PC-9 (cell line): Measurements from ENCODE around the gene ITGAE. TPM values are rescaled to one million over a fixed set of nuclear protein-coding genes. Genes with fewer than 3 reads are reported as not detected.

ENCODE experiments used
- BruUV-seq: library from RNA; stranded (reverse); fragments of 400-500 nt; replicated peaks from 2 replicates; lab custom pipeline; 2021; lab: Mats Ljungman, UMichigan
- CTCF ChIA-PET: fragments of 300-600 bp; sonication (Branson Sonifier 250); formaldehyde crosslinking; loops from one replicate; lab custom pipeline; 2022; ENCODE audit warnings: antibody characterized with exemption; lab: Charles Lee
- POLR2A ChIA-PET: fragments of 300-600 bp; sonication (Branson Sonifier 250); formaldehyde crosslinking; loops from one replicate; lab custom pipeline; 2022; ENCODE audit warnings: antibody characterized with exemption; ENCODE audit not compliant: unreplicated experiment; lab: Charles Lee
- DNase-seq, 2 experiments: peaks; one replicate each; pipeline versions ENCODE4 v3.0.0 to v3.0.0-alpha.2; 2015 to 2022; ENCODE audit warnings: mixed read lengths in 1 of 2
- H2AFZ ChIP-seq: fragments of 200-600 bp; sonication (generic); 2 replicates; pipeline ENCODE4 v1.8.1; 2017; ENCODE audit warnings: antibody characterized with exemption
- H3F3A ChIP-seq: fragments of 200-600 bp; sonication (generic); 2 replicates; pipeline ENCODE4 v1.8.1; 2017; ENCODE audit warnings: antibody characterized with exemption, mild to moderate bottlenecking, low read depth; ENCODE audit not compliant: insufficient read depth
- H3K27ac ChIP-seq: fragments of 200-600 bp; sonication (generic); 2 replicates; pipeline ENCODE4 v1.6.1; 2016; ENCODE audit warnings: mixed run types
- H3K27me3 ChIP-seq: fragments of 200-600 bp; sonication (generic); 2 replicates; pipeline ENCODE4 v1.6.1; 2016; ENCODE audit warnings: low read depth, mixed run types; ENCODE audit not compliant: insufficient read depth
- H3K36me3 ChIP-seq: fragments of 200-600 bp; sonication (generic); 2 replicates; pipeline ENCODE4 v1.6.1; 2016; ENCODE audit warnings: low read depth, mixed run types
- H3K4me1 ChIP-seq: fragments of 200-600 bp; sonication (generic); replicated peaks from 2 replicates; pipeline ENCODE4 v1.6.1; 2016; ENCODE audit warnings: mixed run types; ENCODE audit not compliant: insufficient read depth
- H3K4me2 ChIP-seq: fragments of 200-600 bp; sonication (generic); 2 replicates; pipeline ENCODE4 v1.6.1; 2017; ENCODE audit warnings: mixed run types
- H3K4me3 ChIP-seq: fragments of 200-600 bp; sonication (generic); 2 replicates; pipeline ENCODE4 v1.6.1; 2016; ENCODE audit warnings: mixed run types
- H3K79me2 ChIP-seq: fragments of 200-600 bp; sonication (generic); 2 replicates; pipeline ENCODE4 v1.6.1; 2017; ENCODE audit warnings: low read depth, mixed run types
- H3K9me2 ChIP-seq: fragments of 200-600 bp; sonication (generic); 2 replicates; pipeline ENCODE4 v1.8.1; 2017; ENCODE audit warnings: mild to moderate bottlenecking; ENCODE audit not compliant: insufficient read depth
- H3K9me3 ChIP-seq: fragments of 200-600 bp; sonication (generic); 2 replicates; pipeline ENCODE4 v1.8.1; 2016; ENCODE audit warnings: low read depth; ENCODE audit not compliant: insufficient read depth
- H4K20me1 ChIP-seq: fragments of 200-600 bp; sonication (generic); 2 replicates; pipeline ENCODE4 v1.8.1; 2017; ENCODE audit not compliant: insufficient read depth
- CTCF ChIP-seq: fragments of 200-600 bp; sonication (generic); conservative IDR thresholded peaks from 2 replicates; pipeline ENCODE4 v1.6.1; 2017; ENCODE audit warnings: mixed run types, antibody characterized with exemption, mild to moderate bottlenecking, moderate library complexity
- EZH2 ChIP-seq: fragments of 200-600 bp; sonication (generic); IDR thresholded peaks from 2 replicates; pipeline ENCODE4 v1.8.0; 2017; ENCODE audit warnings: antibody characterized with exemption, low read depth
- intact Hi-C: fragments of 100-400 bp; cut with micrococcal nuclease; formaldehyde crosslinking; loops from one replicate; pipeline ENCODE4 v1.10.0; 2022; ENCODE audit not compliant: unreplicated experiment
- total RNA-seq: library from RNA; stranded (reverse); gene quantifications from 2 replicates; pipeline ENCODE4 v1.2.3, GENCODE V29; 2021

Gene ITGAE
- total RNA-seq, 1 experiment from 2014 or later, result 52.8 TPM

- Histone ChIP-seq H4K20me1 (no peaks in the 10 kb centered on the region), H3K79me2 (no peaks in the 10 kb centered on the region), H3F3A (no peaks in the 10 kb centered on the region; the same call in 1 of the 2 replicates), H3K4me1 (no peaks in the 10 kb centered on the region), H3K36me3 (no peaks in the 10 kb centered on the region), H3K9me3 (no peaks in the 10 kb centered on the region), H2AFZ (no peak overlapping the region), H3K4me2 (no peak overlapping the region), H3K27me3 (no peaks in the 10 kb centered on the region), H3K27ac (no peak overlapping the region), H3K9me2 (no peaks in the 10 kb centered on the region), H3K4me3 (no peak overlapping the region)
- no peak for TF ChIP-seq EZH2
- TF ChIP-seq CTCF, result no peak
- ChIA-PET CTCF (no interaction called here), POLR2A (no interaction called here)
- no peak for DNase-seq
- BruUV-seq, result no TSS peak
- intact Hi-C loops, result no loop called here
Measured at GRCh38 chr17:3782751-3783150, 18.2 kb downstream of the ITGAE start.

GRCh38 chr17:3780986-3781385, 20.0 kb downstream of the ITGAE start:
- H4K20me1 ChIP-seq, result no peaks in the 10 kb centered on the region
- no peak for TF ChIP-seq EZH2
- no peak for TF ChIP-seq CTCF
- no peak for DNase-seq
- H3K36me3 ChIP-seq, result no peaks in the 10 kb centered on the region
- no peaks in the 10 kb centered on the region for H3K27me3 ChIP-seq
- no TSS peak for BruUV-seq
- no peaks in the 10 kb centered on the region for H3K9me3 ChIP-seq
- no peaks in the 10 kb centered on the region for H3K4me1 ChIP-seq
- intact Hi-C loops, result no loop called here
- H3K4me3 ChIP-seq, result no peak overlapping the region
- no peaks in the 10 kb centered on the region for H3K9me2 ChIP-seq
- no peaks in the 10 kb centered on the region; the same call in 1 of the 2 replicates for H3F3A ChIP-seq
- H3K4me2 ChIP-seq, result no peak overlapping the region
- POLR2A ChIA-PET, result no interaction called here
- no peaks in the 10 kb centered on the region for H3K79me2 ChIP-seq
- H3K27ac ChIP-seq, result no peak overlapping the region
- CTCF ChIA-PET, result interaction anchor here (0.5 kb wide), 1 partner anchor 15 kb away, joined by 5 read pairs; no protein-coding TSS in a partner anchor
- H2AFZ ChIP-seq, result no peak overlapping the region

GRCh38 chr17:3777366-3778120, 23.4 kb downstream of the ITGAE start:
- no peak for TF ChIP-seq EZH2
- TF ChIP-seq CTCF, result no peak

More at GRCh38 chr17:3777366-3778120, 23.4 kb downstream of the ITGAE start:
- no peaks in the 10 kb centered on the region for H3K9me3 ChIP-seq
- H4K20me1 ChIP-seq, result no peaks in the 10 kb centered on the region
- H3K79me2 ChIP-seq, result no peaks in the 10 kb centered on the region
- H3K36me3 ChIP-seq, result no peaks in the 10 kb centered on the region
- H3K4me3 ChIP-seq, result no peak overlapping the region
- no peaks in the 10 kb centered on the region for H3K9me2 ChIP-seq
- intact Hi-C loops, result no loop called here
- DNase-seq, result no peak
- H2AFZ ChIP-seq, result no peak overlapping the region
- H3K4me1 ChIP-seq, result 0 out of 2 replicates have a peak, but pooled peaks cover 8% of the 10 kb centered on the region
- BruUV-seq, result no TSS peak
- POLR2A ChIA-PET, result no interaction called here
- CTCF ChIA-PET, result no interaction called here
- no peaks in the 10 kb centered on the region for H3K27me3 ChIP-seq
- H3F3A ChIP-seq, result no peaks in the 10 kb centered on the region; the same call in 1 of the 2 replicates
- H3K4me2 ChIP-seq, result no peak overlapping the region
- no peak overlapping the region for H3K27ac ChIP-seq
